HG02798 (cell line): ENCODE measurements around the gene LRCH4.

Experiments
- ATAC-seq: cut with Tn5 transposase; IDR thresholded peaks from one replicate; pipeline ENCODE4 v1.9.1; 2021; ENCODE audit warnings: mild to moderate bottlenecking; ENCODE audit not compliant: unreplicated experiment, poor library complexity

The LRCH4 gene

GRCh38 chr7:100583132-100584053 lies 2.5 kb downstream of the LRCH4 start:
- ATAC-seq = no peak

- no peak for ATAC-seq
Measured at GRCh38 chr7:100582650-100583049, 3.3 kb downstream of the LRCH4 start.

- no peak for ATAC-seq
Measured at GRCh38 chr7:100582041-100582579, 3.8 kb downstream of the LRCH4 start.

- no peak for ATAC-seq
Measured at GRCh38 chr7:100580466-100581283, 5.3 kb downstream of the LRCH4 start.

GRCh38 chr7:100578246-100579183 lies 7.4 kb downstream of the LRCH4 start:
- no peak for ATAC-seq

- no peak for ATAC-seq
Measured at GRCh38 chr7:100577507-100577906, 8.4 kb downstream of the LRCH4 start.

GRCh38 chr7:100577103-100577502 lies 8.8 kb downstream of the LRCH4 start:
- ATAC-seq = no peak

GRCh38 chr7:100576384-100576993 lies 9.4 kb downstream of the LRCH4 start:
- ATAC-seq = no peak

GRCh38 chr7:100575746-100576383 lies 10.1 kb downstream of the LRCH4 start:
- no peak for ATAC-seq

GRCh38 chr7:100575206-100575631 lies 10.7 kb downstream of the LRCH4 start:
- ATAC-seq = no peak

- ATAC-seq = no peak
Measured at GRCh38 chr7:100574362-100575205, 11.3 kb downstream of the LRCH4 start.

GRCh38 chr7:100573691-100574361 lies 12.1 kb downstream of the LRCH4 start, which contains the start of gene SAP25:
TSS of gene SAP25 (minus strand) at chr7:100573900. CDS start at chr7:100573742, 158 bp downstream.
- no peak for ATAC-seq

GRCh38 chr7:100572949-100573675 lies 12.8 kb downstream of the LRCH4 start:
- ATAC-seq = no peak

GRCh38 chr7:100572281-100572948 lies 13.5 kb downstream of the LRCH4 start:
- ATAC-seq = no peak

- ATAC-seq = no peak
Measured at GRCh38 chr7:100571829-100572116, 14.2 kb downstream of the LRCH4 start.
